Activated T-helper 17 cell treated with anti-CD3 and anti-CD28 coated beads, Interleukin-2, amount 50 U/mL, for 72 hours (primary cell): ENCODE results near the gene SLC16A2. TPM values are rescaled to one million over a fixed set of nuclear protein-coding genes. Genes with fewer than 3 reads are reported as not detected.

Experiments
- ATAC-seq: fragments of 150-1000 bp; cut with Tn5 transposase; replicated peaks from 2 replicates; pipeline ENCODE4 v1.10.0; 2021; ENCODE audit warnings: mild to moderate bottlenecking, moderate library complexity
- H3K27ac Mint-ChIP-seq: one replicate; pipeline ENCODE4 v1.8.0; 2022; ENCODE audit warnings: mixed read lengths
- H3K27me3 Mint-ChIP-seq: one replicate; pipeline ENCODE4 v1.8.0; 2022; ENCODE audit warnings: mixed read lengths
- H3K36me3 Mint-ChIP-seq: one replicate; pipeline ENCODE4 v1.8.0; 2022; ENCODE audit warnings: low read depth, mild to moderate bottlenecking, mixed read lengths
- H3K4me1 Mint-ChIP-seq: one replicate; pipeline ENCODE4 v1.8.0; 2022; ENCODE audit warnings: mixed read lengths
- H3K4me3 Mint-ChIP-seq: one replicate; pipeline ENCODE4 v1.8.0; 2022; ENCODE audit warnings: mild to moderate bottlenecking, mixed read lengths
- H3K9me3 Mint-ChIP-seq: one replicate; pipeline ENCODE4 v1.8.0; 2022; ENCODE audit warnings: mixed read lengths
- total RNA-seq, 2 donors: library from RNA; stranded (reverse); gene quantifications; one replicate each; pipeline ENCODE4 v1.2.3, GENCODE V29; 2022

SLC16A2 gene
- total RNA-seq, 2 donors from 2014 or later: 0.11 to 1.5 TPM

GRCh38 chrX:74423289-74423998, 2.2 kb downstream of the SLC16A2 start:
- H3K36me3 Mint-ChIP-seq: no peaks in the 10 kb centered on the region
- H3K27ac Mint-ChIP-seq: no peak overlapping the region
- no peaks in the 10 kb centered on the region for H3K9me3 Mint-ChIP-seq
- H3K4me3 Mint-ChIP-seq: peak overlapping the region; percentile 79
- peaks cover 1% of the 10 kb centered on the region for H3K27me3 Mint-ChIP-seq
- peaks cover 4% of the 10 kb centered on the region for H3K4me1 Mint-ChIP-seq
- no peak for ATAC-seq

- Mint-ChIP-seq H3K36me3 (no peaks in the 10 kb centered on the region), H3K27ac (no peak overlapping the region), H3K27me3 (no peaks in the 10 kb centered on the region), H3K4me3 (no peak overlapping the region), H3K9me3 (no peaks in the 10 kb centered on the region), H3K4me1 (no peaks in the 10 kb centered on the region)
- no peak for ATAC-seq
Observed at GRCh38 chrX:74426071-74426470, 4.8 kb downstream of the SLC16A2 start.

- Mint-ChIP-seq H3K4me1 (no peaks in the 10 kb centered on the region), H3K4me3 (no peak overlapping the region), H3K27me3 (no peaks in the 10 kb centered on the region), H3K9me3 (no peaks in the 10 kb centered on the region), H3K27ac (no peak overlapping the region), H3K36me3 (no peaks in the 10 kb centered on the region)
- ATAC-seq: no peak
Observed at GRCh38 chrX:74426615-74427014, 5.3 kb downstream of the SLC16A2 start.

GRCh38 chrX:74431797-74432196, 10.5 kb downstream of the SLC16A2 start:
- Mint-ChIP-seq H3K4me3 (no peak overlapping the region), H3K4me1 (no peaks in the 10 kb centered on the region), H3K27ac (no peak overlapping the region), H3K9me3 (no peaks in the 10 kb centered on the region), H3K36me3 (no peaks in the 10 kb centered on the region), H3K27me3 (no peaks in the 10 kb centered on the region)
- no peak for ATAC-seq

GRCh38 chrX:74434336-74434735, 13.0 kb downstream of the SLC16A2 start:
- H3K4me3 Mint-ChIP-seq: no peak overlapping the region
- H3K27me3 Mint-ChIP-seq: no peaks in the 10 kb centered on the region
- no peaks in the 10 kb centered on the region for H3K9me3 Mint-ChIP-seq
- no peak for ATAC-seq
- no peaks in the 10 kb centered on the region for H3K36me3 Mint-ChIP-seq
- H3K27ac Mint-ChIP-seq: no peak overlapping the region
- no peaks in the 10 kb centered on the region for H3K4me1 Mint-ChIP-seq

- H3K9me3 Mint-ChIP-seq: no peaks in the 10 kb centered on the region
- H3K4me1 Mint-ChIP-seq: no peaks in the 10 kb centered on the region
- no peak overlapping the region for H3K27ac Mint-ChIP-seq
- no peaks in the 10 kb centered on the region for H3K27me3 Mint-ChIP-seq
- no peaks in the 10 kb centered on the region for H3K36me3 Mint-ChIP-seq
- no peak for ATAC-seq
- H3K4me3 Mint-ChIP-seq: no peak overlapping the region
Observed at GRCh38 chrX:74437530-74437929, 16.2 kb downstream of the SLC16A2 start.

- Mint-ChIP-seq H3K27me3 (no peaks in the 10 kb centered on the region), H3K4me3 (no peak overlapping the region), H3K9me3 (no peaks in the 10 kb centered on the region), H3K27ac (no peak overlapping the region), H3K4me1 (no peaks in the 10 kb centered on the region), H3K36me3 (no peaks in the 10 kb centered on the region)
- no peak for ATAC-seq
Observed at GRCh38 chrX:74438764-74439163, 17.5 kb downstream of the SLC16A2 start.

- ATAC-seq: no peak
- H3K4me1 Mint-ChIP-seq: peaks cover 7% of the 10 kb centered on the region
- no peak overlapping the region for H3K27ac Mint-ChIP-seq
- H3K36me3 Mint-ChIP-seq: no peaks in the 10 kb centered on the region
- no peak overlapping the region for H3K4me3 Mint-ChIP-seq
- no peaks in the 10 kb centered on the region for H3K9me3 Mint-ChIP-seq
- H3K27me3 Mint-ChIP-seq: no peaks in the 10 kb centered on the region
Observed at GRCh38 chrX:74445099-74445498, 23.8 kb downstream of the SLC16A2 start.

GRCh38 chrX:74446876-74447275, 25.6 kb downstream of the SLC16A2 start:
- no peak for ATAC-seq
- no peak overlapping the region for H3K27ac Mint-ChIP-seq
- H3K36me3 Mint-ChIP-seq: peaks cover 5% of the 10 kb centered on the region
- H3K4me3 Mint-ChIP-seq: no peak overlapping the region
- H3K9me3 Mint-ChIP-seq: no peaks in the 10 kb centered on the region
- peaks cover 13% of the 10 kb centered on the region for H3K4me1 Mint-ChIP-seq
- no peaks in the 10 kb centered on the region for H3K27me3 Mint-ChIP-seq

- no peak for ATAC-seq
- no peak overlapping the region for H3K27ac Mint-ChIP-seq
- H3K36me3 Mint-ChIP-seq: peaks cover 5% of the 10 kb centered on the region
- no peak overlapping the region for H3K4me3 Mint-ChIP-seq
- no peaks in the 10 kb centered on the region for H3K9me3 Mint-ChIP-seq
- H3K4me1 Mint-ChIP-seq: peaks cover 13% of the 10 kb centered on the region
- H3K27me3 Mint-ChIP-seq: no peaks in the 10 kb centered on the region
Observed at GRCh38 chrX:74448669-74449068, 27.4 kb downstream of the SLC16A2 start.

GRCh38 chrX:74449322-74449936, 28.1 kb downstream of the SLC16A2 start:
- Mint-ChIP-seq H3K27me3 (no peaks in the 10 kb centered on the region), H3K4me1 (peaks cover 13% of the 10 kb centered on the region), H3K9me3 (no peaks in the 10 kb centered on the region), H3K27ac (peak overlapping the region; percentile 94), H3K4me3 (peak overlapping the region; percentile 59), H3K36me3 (peaks cover 5% of the 10 kb centered on the region)
- no peak for ATAC-seq

- ATAC-seq: peak; percentile 24
- no peaks in the 10 kb centered on the region for H3K9me3 Mint-ChIP-seq
- H3K36me3 Mint-ChIP-seq: peaks cover 5% of the 10 kb centered on the region
- peak overlapping the region; percentile 94 for H3K27ac Mint-ChIP-seq
- no peaks in the 10 kb centered on the region for H3K27me3 Mint-ChIP-seq
- H3K4me1 Mint-ChIP-seq: peaks cover 13% of the 10 kb centered on the region
- H3K4me3 Mint-ChIP-seq: peak overlapping the region; percentile 59
Observed at GRCh38 chrX:74449937-74450330, 28.6 kb downstream of the SLC16A2 start.

GRCh38 chrX:74450803-74451449, 29.6 kb downstream of the SLC16A2 start:
- Mint-ChIP-seq H3K4me3 (peak overlapping the region; percentile 59), H3K27ac (peak overlapping the region; percentile 94), H3K27me3 (no peaks in the 10 kb centered on the region), H3K4me1 (peaks cover 13% of the 10 kb centered on the region), H3K36me3 (peaks cover 5% of the 10 kb centered on the region), H3K9me3 (no peaks in the 10 kb centered on the region)
- ATAC-seq: peak; percentile 89

- Mint-ChIP-seq H3K27me3 (no peaks in the 10 kb centered on the region), H3K4me1 (peaks cover 13% of the 10 kb centered on the region), H3K27ac (peak overlapping the region; percentile 94), H3K36me3 (peaks cover 5% of the 10 kb centered on the region), H3K4me3 (peak overlapping the region; percentile 59), H3K9me3 (no peaks in the 10 kb centered on the region)
- ATAC-seq: peak; percentile 70
Observed at GRCh38 chrX:74451450-74452198, 30.3 kb downstream of the SLC16A2 start.

GRCh38 chrX:74452199-74452481, 30.8 kb downstream of the SLC16A2 start:
- H3K27ac Mint-ChIP-seq: no peak overlapping the region
- no peaks in the 10 kb centered on the region for H3K27me3 Mint-ChIP-seq
- peaks cover 13% of the 10 kb centered on the region for H3K4me1 Mint-ChIP-seq
- H3K9me3 Mint-ChIP-seq: no peaks in the 10 kb centered on the region
- no peak for ATAC-seq
- peaks cover 5% of the 10 kb centered on the region for H3K36me3 Mint-ChIP-seq
- no peak overlapping the region for H3K4me3 Mint-ChIP-seq
